Measurements from ENCODE around the gene CDCP1.
"Not testable (repeated sequence)": the region's sequence is repeated elsewhere in the genome, so short reads cannot be mapped to it uniquely, and the experiment has no call there.

CDCP1 gene

GRCh38 chr3:45081506-45082141 is 64.6 kb downstream of the CDCP1 start:
- no peak for DNase-seq

- DNase-seq, result no peak
These were observed 65.4 kb downstream of the CDCP1 start for GRCh38 chr3:45080824-45081223.

GRCh38 chr3:45079715-45080114 is 66.5 kb downstream of the CDCP1 start:
- DNase-seq, result no peak

- DNase-seq, result no peak
These were observed 67.2 kb downstream of the CDCP1 start for GRCh38 chr3:45078910-45079522.

- not testable (repeated sequence) for DNase-seq
These were observed 67.9 kb downstream of the CDCP1 start for GRCh38 chr3:45078256-45078655.

GRCh38 chr3:45075821-45076625 is 70.2 kb downstream of the CDCP1 start:
- DNase-seq, result no peak

- no peak for DNase-seq
These were observed 75.1 kb downstream of the CDCP1 start for GRCh38 chr3:45071075-45071474.

- DNase-seq, result no peak
These were observed 78.2 kb downstream of the CDCP1 start for GRCh38 chr3:45067941-45068340.

GRCh38 chr3:45067486-45067885 is 78.7 kb downstream of the CDCP1 start:
- no peak for DNase-seq

GRCh38 chr3:45066109-45066801 is 79.9 kb downstream of the CDCP1 start:
- no peak for DNase-seq

GRCh38 chr3:45065373-45065720 is 80.8 kb downstream of the CDCP1 start:
- no peak for DNase-seq

- DNase-seq, result peak; percentile 69
These were observed 81.4 kb downstream of the CDCP1 start for GRCh38 chr3:45064512-45065372.

- no peak for DNase-seq
These were observed 83.5 kb downstream of the CDCP1 start for GRCh38 chr3:45062697-45063070.

- DNase-seq, result no peak
These were observed 85.8 kb downstream of the CDCP1 start for GRCh38 chr3:45060165-45060892.

GRCh38 chr3:45059132-45059531 is 87.0 kb downstream of the CDCP1 start:
- DNase-seq, result no peak

- DNase-seq, result peak; percentile 31
These were observed 88.6 kb downstream of the CDCP1 start for GRCh38 chr3:45057557-45057956.

GRCh38 chr3:45056608-45057301 is 89.4 kb downstream of the CDCP1 start:
- no peak for DNase-seq

- peak; percentile 38 for DNase-seq
These were observed 90.6 kb downstream of the CDCP1 start for GRCh38 chr3:45055411-45056143.

GRCh38 chr3:45055032-45055410 is 91.2 kb downstream of the CDCP1 start:
- DNase-seq, result no peak

- DNase-seq, result no peak
These were observed 91.9 kb downstream of the CDCP1 start for GRCh38 chr3:45054196-45054857.

Data from activated CD4-positive, alpha-beta T cell treated with anti-CD3 and anti-CD28 coated beads, Interleukin-2, Interleukin-6, amounts not matched to agents 100 ng/mL and 50 ng/mL, durations not matched to agents 16 hours and 8 hours (primary cell).